ENCODE results near the gene MYL4.
A peak's percentile ranks its signal among the peaks of the same experiment; 100 is the strongest.
"Not testable (repeated sequence)": the region's sequence is repeated elsewhere in the genome, so short reads cannot be mapped to it uniquely, and the experiment has no call there.

The MYL4 gene

DNA sequence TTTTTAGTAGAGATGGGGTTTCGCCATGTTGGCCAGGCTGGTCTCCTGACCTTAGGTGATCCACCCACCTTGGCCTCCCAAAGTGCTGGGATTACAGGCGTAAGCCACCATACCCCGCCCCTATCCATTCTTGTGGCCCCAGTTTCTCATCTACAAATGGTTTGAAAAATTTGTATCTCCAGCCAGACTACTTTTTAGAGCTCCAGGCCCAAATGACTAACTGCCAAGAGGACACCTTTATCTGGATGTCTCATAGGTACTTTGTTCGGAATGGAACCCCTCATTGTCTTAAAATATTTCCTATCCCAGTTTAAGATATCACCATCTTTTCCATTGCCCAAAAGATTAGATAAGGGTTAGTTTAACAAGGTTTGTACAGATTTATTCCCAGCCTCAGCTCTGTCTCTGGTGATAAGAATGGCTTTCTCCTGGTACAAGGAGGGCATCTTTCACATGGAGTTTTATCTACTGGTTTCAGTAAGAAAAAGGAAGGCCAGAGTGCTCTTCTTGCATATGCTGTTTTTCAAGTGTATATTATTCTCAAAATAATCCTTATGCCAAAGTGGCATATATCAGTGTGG lies 15.1 kb upstream of the MYL4 start:
- DNase-seq: no peak

GRCh38 chr17:47197821-47198220 lies 11.3 kb upstream of the MYL4 start:
- DNase-seq: no peak

DNA sequence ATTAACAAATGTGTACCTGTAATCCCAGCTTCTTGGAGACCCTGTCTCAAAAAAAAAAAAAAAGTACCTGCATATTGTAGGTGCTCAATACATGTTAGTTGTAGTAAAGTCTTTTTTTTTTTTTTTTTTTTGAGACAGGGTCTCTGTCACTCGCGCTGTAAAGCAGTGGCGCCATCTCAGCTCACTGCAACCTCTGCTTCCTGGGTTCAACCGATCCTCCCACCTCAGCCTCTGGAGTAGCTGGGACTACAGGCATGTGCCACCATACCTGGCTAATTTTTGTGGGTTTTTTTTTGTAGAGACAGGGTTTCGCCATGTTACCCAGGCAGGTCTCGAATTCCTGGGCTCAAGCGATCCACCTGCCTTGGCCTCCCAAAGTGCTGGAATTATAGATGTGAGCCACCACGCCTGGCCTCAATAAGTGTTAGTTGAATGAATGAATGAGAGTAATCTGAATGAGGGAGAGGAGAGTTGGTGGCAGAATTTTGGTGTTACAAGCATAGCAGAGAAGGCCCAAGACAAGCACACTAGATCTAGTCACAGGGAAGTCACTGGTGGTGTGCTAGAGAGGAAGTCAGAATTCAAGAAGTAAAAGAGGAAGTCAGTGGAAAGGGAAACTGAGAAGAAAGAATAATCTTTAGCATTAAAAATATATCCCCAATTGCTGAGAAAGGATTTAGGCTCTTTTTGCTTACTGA lies 9.4 kb upstream of the MYL4 start:
- no peak for DNase-seq

DNA sequence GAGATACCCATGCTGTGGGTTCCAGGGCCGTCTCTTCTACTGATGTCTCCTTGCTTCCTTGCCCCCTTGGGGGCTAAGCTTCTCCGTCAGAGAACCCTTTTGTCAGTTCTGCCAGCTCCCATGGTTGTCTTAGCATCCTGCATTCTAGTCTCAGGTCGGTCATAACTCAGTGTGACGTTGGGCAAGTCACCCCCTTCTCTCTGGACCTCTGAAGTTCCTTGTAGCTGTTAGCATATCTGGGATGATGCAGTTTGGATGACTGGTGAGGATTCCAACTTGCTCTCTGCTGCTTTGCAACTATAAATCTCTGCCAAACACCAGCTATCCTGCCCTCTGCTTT lies 8.9 kb upstream of the MYL4 start:
- no peak for DNase-seq

- DNase-seq: no peak
These were observed 8.0 kb upstream of the MYL4 start for GRCh38 chr17:47201166-47201565.

GRCh38 chr17:47203984-47204721 lies 5.0 kb upstream of the MYL4 start:
- peak; percentile 61 for DNase-seq

DNA sequence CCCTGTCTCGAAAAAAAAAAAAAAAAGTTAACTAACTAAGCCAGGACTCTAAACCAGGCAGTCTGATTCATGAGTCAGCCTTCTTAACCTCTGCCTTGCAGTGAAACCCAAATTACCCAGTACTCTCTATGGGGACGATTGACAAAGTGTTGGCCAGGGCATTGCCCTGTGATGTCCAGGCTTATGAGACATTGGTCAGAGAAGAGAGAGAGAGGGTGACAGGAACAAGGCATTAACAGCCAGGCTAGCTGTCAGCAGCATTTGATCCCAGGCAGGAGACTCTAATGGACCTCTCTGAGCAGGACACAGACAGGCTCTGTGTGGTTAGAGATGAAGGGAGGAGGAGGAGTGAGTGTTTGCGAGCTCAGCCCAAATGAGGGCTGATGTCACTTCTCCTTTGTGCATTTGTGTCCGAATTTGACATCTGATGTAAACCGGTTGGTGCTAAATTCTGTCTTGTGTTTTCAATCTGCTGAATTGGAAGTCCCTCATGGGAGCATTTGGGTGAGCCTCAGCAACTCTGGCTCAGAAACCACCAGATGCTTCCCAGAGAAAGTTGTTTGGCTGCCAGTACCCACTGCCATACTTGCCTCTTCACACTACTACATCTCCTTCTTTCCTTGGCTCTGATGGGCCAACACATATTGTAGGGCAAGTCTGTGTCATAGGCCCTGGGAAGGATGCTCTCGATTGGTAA lies 4.3 kb upstream of the MYL4 start:
- DNase-seq: peak; percentile 26

DNA sequence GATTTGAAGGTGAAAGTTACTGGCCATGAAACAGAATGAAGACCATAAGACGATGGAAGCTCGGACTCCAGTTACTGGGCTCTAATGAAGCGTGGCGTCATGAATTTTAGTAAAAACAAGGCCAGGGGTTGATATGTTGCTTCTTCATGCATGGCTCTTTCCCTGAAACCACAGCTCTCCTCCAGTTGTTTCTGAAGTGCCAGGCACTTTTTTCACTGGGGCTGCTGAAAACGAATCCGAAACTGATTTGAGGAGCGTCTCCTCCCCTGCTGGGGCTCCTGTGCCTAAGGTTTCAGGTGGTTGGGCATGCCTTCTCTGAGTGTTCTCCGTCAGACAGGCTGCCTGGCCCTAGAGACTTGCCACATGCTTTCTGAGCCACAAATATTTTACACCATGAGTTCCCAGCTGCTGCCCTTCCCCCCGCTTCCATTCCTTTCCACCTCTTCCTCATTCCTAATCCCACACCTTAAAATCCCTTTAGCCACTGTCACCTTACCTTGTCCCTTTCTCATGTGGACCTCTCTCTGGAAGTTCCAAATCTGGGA lies 3.7 kb upstream of the MYL4 start:
- peak; percentile 73 for DNase-seq

DNA sequence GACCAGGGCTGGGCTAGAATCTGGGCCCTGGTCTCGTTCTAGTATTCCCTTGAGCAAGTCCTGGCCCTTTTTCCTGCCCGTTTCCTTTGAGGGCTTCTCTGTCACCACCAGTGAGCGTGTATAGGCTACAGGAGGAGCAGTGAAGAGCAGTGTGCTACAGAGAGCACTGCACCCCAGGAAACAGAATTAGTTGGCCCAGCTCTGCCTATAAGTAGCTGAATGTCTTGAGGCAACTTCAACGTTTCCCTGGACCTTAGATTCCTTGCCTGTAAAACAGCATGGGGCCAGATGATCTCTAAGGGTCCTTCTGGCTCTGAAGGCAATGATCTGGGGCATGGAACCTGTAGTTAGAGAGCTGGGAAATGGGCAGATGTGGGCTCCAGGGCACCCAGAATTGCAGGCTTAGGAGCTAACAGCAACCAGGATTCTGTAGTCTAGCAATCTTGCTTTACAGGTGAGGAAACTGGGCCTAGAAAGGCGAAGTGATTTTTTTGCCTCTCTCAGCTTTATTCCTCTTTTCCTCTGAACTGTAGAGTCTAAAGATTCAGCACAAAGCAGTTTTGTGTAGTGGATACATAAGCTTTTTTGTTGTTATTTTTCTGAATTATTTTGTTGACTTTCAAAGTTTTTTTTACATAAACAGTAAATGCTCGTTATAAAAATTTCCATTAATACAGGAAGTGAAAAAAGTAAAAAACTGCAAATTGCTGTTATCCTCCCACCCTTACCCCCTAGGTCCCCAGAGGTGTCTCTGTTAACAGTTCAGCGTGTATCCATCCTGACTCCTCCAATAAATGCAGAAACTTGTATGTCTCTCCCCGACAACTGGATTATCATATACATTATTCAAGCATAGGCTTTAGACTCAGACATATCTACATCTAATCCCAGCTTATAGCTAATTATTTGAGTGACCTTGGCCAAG lies 1.7 kb upstream of the MYL4 start:
- DNase-seq: no peak

GRCh38 chr17:47209499-47209898 lies 351 bp downstream of the MYL4 start:
- no peak for DNase-seq

- no peak for DNase-seq
These were observed 957 bp downstream of the MYL4 start for GRCh38 chr17:47210105-47210504.

DNA sequence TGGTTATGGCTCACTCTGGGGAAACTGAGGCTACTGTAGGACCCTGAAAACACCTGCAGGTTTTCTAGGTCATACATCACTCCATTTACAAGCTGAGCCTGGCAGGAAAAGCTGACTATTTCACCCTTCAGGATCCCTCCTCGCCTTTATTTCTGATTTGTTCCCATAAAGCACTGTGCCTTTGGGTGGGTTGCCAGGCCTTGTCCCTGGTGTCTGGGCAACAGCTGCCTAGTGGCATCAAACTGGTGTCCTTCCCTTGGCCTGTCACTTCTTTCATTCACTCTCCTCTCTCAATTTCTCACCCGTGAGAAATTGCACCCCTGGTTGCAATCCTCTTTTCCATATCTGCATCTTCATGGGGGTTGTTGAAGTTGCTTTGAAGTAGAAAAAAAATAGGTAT lies 1.6 kb downstream of the MYL4 start:
- no peak for DNase-seq

DNA sequence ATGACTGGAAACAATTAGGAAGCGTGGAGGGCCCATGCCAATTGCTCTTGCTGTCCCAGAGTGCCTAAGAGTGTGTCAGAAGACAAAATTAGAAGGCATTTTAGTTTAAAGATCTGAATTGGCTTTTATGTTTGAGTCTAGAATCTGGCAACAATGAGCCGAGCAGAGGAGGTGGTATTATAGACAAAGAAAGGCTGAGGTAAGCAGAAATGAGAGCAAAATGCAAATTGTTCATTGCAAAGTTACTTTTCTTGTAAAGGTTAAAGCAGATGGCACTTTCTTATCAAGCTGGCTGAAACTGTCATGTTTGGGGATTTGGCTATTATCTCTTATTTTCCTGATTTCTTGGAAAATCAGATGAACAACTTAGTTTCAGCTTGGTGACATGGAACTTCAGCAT lies 3.3 kb downstream of the MYL4 start:
- no peak for DNase-seq

- DNase-seq: no peak
These were observed 4.4 kb downstream of the MYL4 start for GRCh38 chr17:47213540-47213939.

DNA sequence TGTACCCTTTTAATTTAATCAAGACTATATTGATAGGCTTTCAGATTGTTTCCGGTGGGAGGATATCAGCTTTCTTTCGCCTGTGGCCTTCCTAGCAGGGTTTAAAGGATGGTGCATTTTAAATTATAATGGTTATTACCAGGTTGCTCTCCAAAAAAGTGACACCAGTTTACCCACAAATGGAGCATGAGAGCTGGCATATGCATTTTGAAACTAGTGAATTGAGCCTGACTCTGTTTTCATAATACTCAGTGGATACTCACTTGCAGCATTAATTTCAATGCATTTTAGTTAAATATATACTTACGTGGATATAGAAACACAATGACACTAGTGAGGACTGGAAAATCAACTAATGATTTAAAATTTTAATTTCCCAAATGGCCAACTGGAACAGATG lies 5.8 kb downstream of the MYL4 start:
- DNase-seq: no peak

- DNase-seq: not testable (repeated sequence)
These were observed 7.7 kb downstream of the MYL4 start for GRCh38 chr17:47216821-47217220.

GRCh38 chr17:47217279-47217678 lies 8.1 kb downstream of the MYL4 start:
- not testable (repeated sequence) for DNase-seq

DNA sequence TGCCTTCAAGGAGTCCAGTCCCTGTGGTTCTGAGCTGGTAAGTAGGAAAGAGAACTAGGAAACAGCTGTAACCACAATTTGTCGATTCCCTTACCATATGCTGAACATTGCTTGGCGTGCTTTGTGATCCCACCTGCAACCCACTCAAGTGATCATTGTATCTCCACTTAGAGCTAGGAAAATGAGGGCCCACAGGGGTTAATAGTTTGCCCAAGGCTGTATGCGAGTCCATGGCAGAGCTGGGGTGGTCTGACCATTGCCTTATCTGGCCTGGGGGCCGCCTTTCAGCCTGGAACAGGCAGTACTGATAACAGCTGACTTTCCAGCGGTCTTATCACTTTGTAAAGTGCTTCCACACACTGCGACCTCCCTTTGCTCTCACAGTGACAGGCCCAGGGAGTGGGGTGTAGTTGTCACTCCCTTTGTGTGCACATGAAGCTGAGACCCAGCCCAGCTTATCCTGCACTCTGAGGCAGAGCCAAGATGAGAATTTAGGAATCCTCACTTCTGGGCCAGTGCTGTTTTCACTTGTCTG lies 9.8 kb downstream of the MYL4 start:
- no peak for DNase-seq

GRCh38 chr17:47219621-47220475 lies 10.7 kb downstream of the MYL4 start:
- DNase-seq: no peak

GRCh38 chr17:47220531-47220999 lies 11.4 kb downstream of the MYL4 start:
- DNase-seq: no peak

GRCh38 chr17:47221154-47221553 lies 12.0 kb downstream of the MYL4 start:
- no peak for DNase-seq

Data from activated naive CD4-positive, alpha-beta T cell treated with Interleukin-2 at 50 U/mL for 16 hours (primary cell).